ENCODE results near the gene AP5B1.

Gene AP5B1

GRCh38 chr11:65777241-65777640 is 3.5 kb downstream of the AP5B1 start:
- H3K36me3 ChIP-seq (ENCODE audit: control insufficient read depth in 2 of 2, insufficient read depth in 1 of 2, low read length in 2 of 2) = peaks cover 0 to 44% of the 10 kb centered on the region in 2 experiments; a peak in 1 of 3 replicates
- CTCF ChIA-PET = interaction anchor here (0.6 to 1.1 kb wide), 2 partner anchors 40 to 83 kb away, joined by 3 read pairs; partner anchors contain the start of gene MUS81
- no peak overlapping the region for H3K4me3 ChIP-seq (ENCODE audit: low read depth, low read length)
- no peaks in the 10 kb centered on the region for H3K9me3 ChIP-seq (ENCODE audit: control insufficient read depth, insufficient read depth, low read depth, low read length)
- POLR2A ChIA-PET = interaction anchor here (0.7 to 2.2 kb wide), 2 partner anchors 43 to 57 kb away, joined by 3 to 6 read pairs; partner anchors contain the start of gene RNASEH2C
- no peaks in the 10 kb centered on the region for H3K4me1 ChIP-seq (ENCODE audit: control insufficient read depth, insufficient read depth, low read length)
- no peak overlapping the region for H3K27ac ChIP-seq (ENCODE audit: extremely low read depth, low read depth, low read length)
- TF ChIP-seq ZNF521 (tag by site-specific recombination; IDR thresholded peaks at IDR 0.05) (no peak), FEZF1 (tag by site-specific recombination; IDR thresholded peaks at IDR 0.05) (no peak), ZSCAN18 (tag by site-specific recombination; IDR thresholded peaks at IDR 0.05) (no peak)

- no peaks in the 10 kb centered on the region for H3K9me3 ChIP-seq (ENCODE audit: control insufficient read depth, insufficient read depth, low read depth, low read length)
- ChIA-PET CTCF (interaction anchor here (0.6 to 1.1 kb wide), 3 partner anchors 9 to 83 kb away, joined by 3 read pairs; partner anchors contain the start of gene MUS81), POLR2A (interaction anchor here (0.6 to 2.2 kb wide), 5 partner anchors 43 to 1698 kb away, joined by 3 to 6 read pairs (median 3); partner anchors contain the start of genes KAT5 and RNASEH2C)
- peaks cover 0 to 44% of the 10 kb centered on the region in 2 experiments; a peak in 1 of 3 replicates for H3K36me3 ChIP-seq (ENCODE audit: control insufficient read depth in 2 of 2, insufficient read depth in 1 of 2, low read length in 2 of 2)
- no peaks in the 10 kb centered on the region for H3K4me1 ChIP-seq (ENCODE audit: control insufficient read depth, insufficient read depth, low read length)
- no peak overlapping the region for H3K27ac ChIP-seq (ENCODE audit: extremely low read depth, low read depth, low read length)
- no peak overlapping the region for H3K4me3 ChIP-seq (ENCODE audit: low read depth, low read length)
- no peak for TF ChIP-seq ZBTB49 (tag by site-specific recombination; IDR thresholded peaks at IDR 0.05; ENCODE audit: low read depth)
- TF ChIP-seq KLF10 (tag by site-specific recombination; IDR thresholded peaks at IDR 0.05) = no peak
- no peak for TF ChIP-seq ZNF777 (tag by site-specific recombination; IDR thresholded peaks at IDR 0.05; ENCODE audit: borderline replicate concordance)
These were observed 4.0 kb downstream of the AP5B1 start for GRCh38 chr11:65776710-65777141.

GRCh38 chr11:65776196-65776595 is 4.6 kb downstream of the AP5B1 start:
- ChIA-PET POLR2A (interaction anchor here (0.6 to 2.2 kb wide), 4 partner anchors 56 to 1698 kb away, joined by 3 to 6 read pairs (median 4); partner anchors contain the start of genes KAT5 and RNASEH2C), CTCF (interaction anchor here (0.6 to 0.9 kb wide), 2 partner anchors 8 to 65 kb away, joined by 3 to 5 read pairs; no protein-coding TSS in a partner anchor)
- no peak overlapping the region for H3K4me3 ChIP-seq (ENCODE audit: low read depth, low read length)
- H3K9me3 ChIP-seq (ENCODE audit: control insufficient read depth, insufficient read depth, low read depth, low read length) = no peaks in the 10 kb centered on the region
- H3K4me1 ChIP-seq (ENCODE audit: control insufficient read depth, insufficient read depth, low read length) = no peaks in the 10 kb centered on the region
- H3K27ac ChIP-seq (ENCODE audit: extremely low read depth, low read depth, low read length) = no peak overlapping the region
- H3K36me3 ChIP-seq (ENCODE audit: control insufficient read depth in 2 of 2, insufficient read depth in 1 of 2, low read length in 2 of 2) = peaks cover 0 to 44% of the 10 kb centered on the region in 2 experiments; a peak in 1 of 3 replicates
- TF ChIP-seq ZSCAN4 (tag by site-specific recombination; IDR thresholded peaks at IDR 0.05) = no peak
- TF ChIP-seq ZFP37 (tag by site-specific recombination; IDR thresholded peaks at IDR 0.05) = no peak
- TF ChIP-seq ZBTB21 (tag by site-specific recombination; IDR thresholded peaks at IDR 0.05) = no peak
- TF ChIP-seq RBAK (tag by site-specific recombination; IDR thresholded peaks at IDR 0.05) = no peak
- TF ChIP-seq ZNF132 (tag by site-specific recombination; IDR thresholded peaks at IDR 0.05; ENCODE audit: borderline replicate concordance) = no peak
- TF ChIP-seq PBX3 (CRISPR knock-in tag; IDR thresholded peaks at IDR 0.05) = no peak
- no peak for TF ChIP-seq ZSCAN30 (tag by site-specific recombination; IDR thresholded peaks at IDR 0.05)
- TF ChIP-seq ZNF18 (tag by site-specific recombination; IDR thresholded peaks at IDR 0.05) = no peak
- TF ChIP-seq ZNF341 (tag by site-specific recombination; IDR thresholded peaks at IDR 0.05; ENCODE audit: low read depth) = no peak
- TF ChIP-seq ZFP41 (tag by site-specific recombination; IDR thresholded peaks at IDR 0.05; ENCODE audit: borderline replicate concordance) = no peak
- no peak for TF ChIP-seq ZEB2 (tag by site-specific recombination; IDR thresholded peaks at IDR 0.05)
- TF ChIP-seq ZBTB49 (tag by site-specific recombination; IDR thresholded peaks at IDR 0.05; ENCODE audit: low read depth) = no peak
- no peak for TF ChIP-seq ZNF423 (tag by site-specific recombination; IDR thresholded peaks at IDR 0.05)

Measured in HEK293 (cell line).